ENCODE measurements around the gene BEST2. TPM values are rescaled to one million over a fixed set of nuclear protein-coding genes. Genes with fewer than 3 reads are reported as not detected.

Gene BEST2
- total and polyA plus RNA-seq, 11 donors: not detected

DNA sequence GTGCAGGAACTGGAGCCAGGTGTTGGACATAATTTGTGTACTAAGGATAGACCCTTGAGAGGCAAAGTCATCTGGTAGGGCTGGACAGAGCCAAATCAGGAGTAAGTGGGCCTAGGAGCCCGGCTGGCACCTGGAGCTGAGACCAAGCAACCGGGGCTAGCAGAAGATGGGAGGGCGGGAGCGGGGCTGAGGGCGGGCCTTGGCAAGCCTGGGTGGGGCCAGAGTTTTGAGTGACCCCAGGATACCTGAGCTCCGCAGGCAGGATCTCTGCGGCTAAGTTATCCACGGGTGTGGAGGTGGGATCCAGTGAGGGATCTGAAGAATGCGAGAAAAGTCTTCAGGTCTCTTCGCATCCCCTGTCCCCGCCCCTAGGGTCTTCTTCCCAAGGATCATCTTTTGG lies 15.6 kb downstream of the BEST2 start:
- Histone ChIP-seq H3K4me3 (no peak overlapping the region), H3K9me3 (no peaks in the 10 kb centered on the region), H3K27ac (peak overlapping the region in 2 of 12 donors; percentile 74 to 82), H3K4me1 (peaks cover 0 to 46% (median 11%) of the 10 kb centered on the region in 12 donors), H3K27me3 (no peaks in the 10 kb centered on the region), H3K36me3 (peaks cover 0 to 62% (median 36%) of the 10 kb centered on the region in 9 donors)
- 89 to 94% (median 93%) methylated on average over 11 of the region's 11 CpGs for WGBS, 4 donors
- no peak for DNase-seq
- no peak for ATAC-seq
- intact Hi-C loops (cut with DNase I): loop anchor here in 4 of 10 donors (5.0 kb wide), 2 partner anchors 35 to 80 kb away; partner anchors contain the start of genes PRDX2 (in 1 of the 4) and THSD8 (in 1 of the 4)
- no peak for TF ChIP-seq POLR2A (IDR thresholded peaks at IDR 0.05)
- TF ChIP-seq, protein P1, sequence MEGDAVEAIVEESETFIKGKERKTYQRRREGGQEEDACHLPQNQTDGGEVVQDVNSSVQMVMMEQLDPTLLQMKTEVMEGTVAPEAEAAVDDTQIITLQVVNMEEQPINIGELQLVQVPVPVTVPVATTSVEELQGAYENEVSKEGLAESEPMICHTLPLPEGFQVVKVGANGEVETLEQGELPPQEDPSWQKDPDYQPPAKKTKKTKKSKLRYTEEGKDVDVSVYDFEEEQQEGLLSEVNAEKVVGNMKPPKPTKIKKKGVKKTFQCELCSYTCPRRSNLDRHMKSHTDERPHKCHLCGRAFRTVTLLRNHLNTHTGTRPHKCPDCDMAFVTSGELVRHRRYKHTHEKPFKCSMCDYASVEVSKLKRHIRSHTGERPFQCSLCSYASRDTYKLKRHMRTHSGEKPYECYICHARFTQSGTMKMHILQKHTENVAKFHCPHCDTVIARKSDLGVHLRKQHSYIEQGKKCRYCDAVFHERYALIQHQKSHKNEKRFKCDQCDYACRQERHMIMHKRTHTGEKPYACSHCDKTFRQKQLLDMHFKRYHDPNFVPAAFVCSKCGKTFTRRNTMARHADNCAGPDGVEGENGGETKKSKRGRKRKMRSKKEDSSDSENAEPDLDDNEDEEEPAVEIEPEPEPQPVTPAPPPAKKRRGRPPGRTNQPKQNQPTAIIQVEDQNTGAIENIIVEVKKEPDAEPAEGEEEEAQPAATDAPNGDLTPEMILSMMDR (IDR thresholded peaks at IDR 0.05): no peak

DNA sequence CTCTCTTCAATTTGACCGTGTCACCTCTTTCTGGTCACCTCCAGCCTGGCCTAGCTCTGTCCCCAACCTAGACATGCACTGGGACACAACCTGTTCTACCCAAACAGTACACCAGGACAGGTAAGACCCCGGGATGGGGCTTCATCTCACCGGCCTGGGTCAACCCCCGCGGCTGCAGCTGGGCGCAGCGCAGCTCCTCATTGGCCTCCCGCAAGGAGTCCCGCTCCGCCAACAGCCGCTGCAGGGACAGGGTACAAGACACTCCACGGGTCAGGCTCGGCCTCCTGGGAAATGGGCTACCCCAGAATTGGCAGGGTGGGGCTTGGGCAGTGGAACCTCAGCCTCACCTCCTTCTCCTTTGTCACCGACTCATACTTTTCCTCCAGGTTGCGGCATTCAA lies 16.1 kb downstream of the BEST2 start:
- DNase-seq: no peak
- WGBS, 4 donors: 95 to 98% (median 96%) methylated on average over 8 to 15 of the region's 15 CpGs
- H3K4me1 ChIP-seq: peaks cover 0 to 46% (median 9%) of the 10 kb centered on the region in 12 donors
- H3K27ac ChIP-seq: no peak overlapping the region
- H3K4me3 ChIP-seq: no peak overlapping the region
- H3K36me3 ChIP-seq: peaks cover 0 to 62% (median 32%) of the 10 kb centered on the region in 9 donors
- intact Hi-C loops (cut with DNase I): loop anchor here in 4 of 10 donors (5.0 kb wide), 2 partner anchors 35 to 80 kb away; partner anchors contain the start of genes PRDX2 (in 1 of the 4) and THSD8 (in 1 of the 4)
- no peaks in the 10 kb centered on the region for H3K9me3 ChIP-seq
- no peaks in the 10 kb centered on the region for H3K27me3 ChIP-seq
- no peak for TF ChIP-seq POLR2A (IDR thresholded peaks at IDR 0.05)
- TF ChIP-seq, protein P1 (IDR thresholded peaks at IDR 0.05): no peak
- ATAC-seq: no peak

DNA sequence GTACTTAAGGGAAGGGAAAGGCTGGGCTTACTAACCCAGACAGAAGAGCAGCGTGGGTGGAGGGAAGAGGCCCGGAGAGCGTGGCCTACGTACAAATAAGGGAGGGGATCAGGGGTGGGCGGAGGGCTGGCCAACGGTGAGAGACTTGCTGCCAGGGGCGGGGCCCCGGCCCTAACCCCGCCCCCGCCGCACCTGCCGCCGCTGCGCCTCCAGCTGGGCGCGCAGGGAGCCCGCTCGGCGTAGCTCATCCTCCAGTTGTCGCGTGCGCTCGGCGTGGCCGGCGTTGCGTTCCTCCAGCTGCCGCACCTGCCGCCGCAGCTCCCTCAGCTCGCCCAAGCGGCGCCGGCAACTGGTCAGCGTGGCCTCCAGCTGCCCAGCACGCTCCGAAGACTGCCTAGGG lies 18.1 kb downstream of the BEST2 start:
- Histone ChIP-seq H3K27me3 (no peaks in the 10 kb centered on the region), H3K36me3 (peaks cover 0 to 49% (median 23%) of the 10 kb centered on the region in 9 donors), H3K27ac (peak overlapping the region in 2 of 12 donors; percentile 9 to 41), H3K4me3 (no peak overlapping the region), H3K4me1 (peaks cover 0 to 59% (median 16%) of the 10 kb centered on the region in 12 donors), H3K9me3 (no peaks in the 10 kb centered on the region)
- DNase-seq (no peak), ATAC-seq (no peak)
- TF ChIP-seq, protein P1 (IDR thresholded peaks at IDR 0.05): no peak
- TF ChIP-seq POLR2A (IDR thresholded peaks at IDR 0.05): no peak
- WGBS, 4 donors: 63 to 68% (median 66%) methylated on average over 28 to 37 of the region's 37 CpGs
- intact Hi-C loops (cut with DNase I): loop anchor here in 4 of 10 donors (5.0 kb wide), 2 partner anchors 33 to 78 kb away; partner anchors contain the start of genes PRDX2 (in 1 of the 4) and THSD8 (in 1 of the 4)

DNA sequence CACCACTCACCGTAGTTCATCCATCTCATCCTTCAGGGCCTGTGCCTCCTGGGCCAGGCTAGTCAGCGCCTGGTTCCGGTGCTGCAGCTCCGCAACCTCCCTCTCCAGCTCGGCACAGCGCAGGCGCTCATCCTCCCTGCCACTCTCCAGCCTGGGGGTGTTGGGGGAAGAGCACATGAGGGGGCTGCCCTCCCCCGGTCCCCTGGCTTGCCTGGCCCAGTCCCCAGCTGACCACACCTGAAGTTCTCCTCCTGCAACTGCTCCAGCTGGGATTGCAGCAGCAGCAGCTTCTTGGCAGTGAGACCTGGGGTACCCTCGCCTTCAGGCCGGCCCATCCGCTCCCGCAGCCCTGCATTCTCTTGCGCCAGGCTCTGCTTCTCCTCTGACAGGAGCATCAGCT lies 19.3 kb downstream of the BEST2 start:
- WGBS, 4 donors: 95 to 97% (median 97%) methylated on average over 13 of the region's 13 CpGs
- DNase-seq (no peak), ATAC-seq (no peak)
- intact Hi-C loops (cut with DNase I): no loop called here
- Histone ChIP-seq H3K9me3 (no peaks in the 10 kb centered on the region), H3K4me3 (no peak overlapping the region), H3K36me3 (peaks cover 0 to 38% (median 19%) of the 10 kb centered on the region in 9 donors), H3K27ac (peak overlapping the region in 8 of 12 donors; percentile 4 to 98 (median 93)), H3K4me1 (peaks cover 0 to 61% (median 21%) of the 10 kb centered on the region in 12 donors), H3K27me3 (no peaks in the 10 kb centered on the region)
- TF ChIP-seq, protein P1 (IDR thresholded peaks at IDR 0.05): no peak
- no peak for TF ChIP-seq POLR2A (IDR thresholded peaks at IDR 0.05)

Measured in heart left ventricle (tissue), 16 donors.